Endodermal cell (in vitro differentiated cells): ENCODE measurements around the gene PIP4P1. TPM values are rescaled to one million over a fixed set of nuclear protein-coding genes. Genes with fewer than 3 reads are reported as not detected.

Experiments used
- DNase-seq: peaks from one replicate; pipeline ENCODE4 v3.0.0-alpha.2; 2017
- H3K27ac ChIP-seq: 2 replicates; pipeline ENCODE4 v1.5.1; 2013; ENCODE audit warnings: mild to moderate bottlenecking, low read depth, low read length, moderate library complexity
- H3K27me3 ChIP-seq: 2 replicates; pipeline ENCODE4 v1.6.1; 2013; ENCODE audit warnings: mild to moderate bottlenecking, low read length, moderate library complexity; ENCODE audit not compliant: insufficient read depth, control insufficient read depth, poor library complexity, severe bottlenecking
- H3K36me3 ChIP-seq: 2 replicates; pipeline ENCODE4 v1.7.0; 2013; ENCODE audit warnings: mild to moderate bottlenecking, low read length, moderate library complexity; ENCODE audit not compliant: control insufficient read depth, insufficient read depth
- H3K4me1 ChIP-seq: one replicate; pipeline ENCODE4 v1.7.0; 2013; ENCODE audit warnings: low read length; ENCODE audit not compliant: control insufficient read depth, insufficient read depth
- H3K4me3 ChIP-seq: 2 replicates; pipeline ENCODE4 v1.5.1; 2013; ENCODE audit warnings: mild to moderate bottlenecking, low read length, moderate library complexity
- H3K9ac ChIP-seq: 2 replicates; pipeline ENCODE4 v1.6.1; 2013; ENCODE audit warnings: mild to moderate bottlenecking, low read length, moderate library complexity; ENCODE audit not compliant: poor library complexity, severe bottlenecking; ENCODE audit errors: extremely low read depth
- H3K9me3 ChIP-seq: 2 replicates; pipeline ENCODE4 v1.6.1; 2013; ENCODE audit warnings: mild to moderate bottlenecking, low read length, moderate library complexity; ENCODE audit not compliant: control insufficient read depth
- H3K27ac Mint-ChIP-seq: 2 replicates; pipeline ENCODE4 v1.8.0; 2020; ENCODE audit warnings: mixed read lengths
- H3K27me3 Mint-ChIP-seq: 2 replicates; pipeline ENCODE4 v1.8.0; 2021; ENCODE audit warnings: mild to moderate bottlenecking, mixed read lengths; ENCODE audit not compliant: insufficient read depth
- H3K36me3 Mint-ChIP-seq: 2 replicates; pipeline ENCODE4 v1.8.0; 2020; ENCODE audit warnings: low read depth, mixed read lengths
- H3K4me1 Mint-ChIP-seq: 2 replicates; pipeline ENCODE4 v1.8.0; 2020; ENCODE audit warnings: mixed read lengths
- H3K4me3 Mint-ChIP-seq: 2 replicates; pipeline ENCODE4 v1.8.0; 2020; ENCODE audit warnings: mild to moderate bottlenecking, moderate library complexity, mixed read lengths
- H3K9me3 Mint-ChIP-seq: 2 replicates; pipeline ENCODE4 v1.8.0; 2020; ENCODE audit warnings: mild to moderate bottlenecking, mixed read lengths
- CTCF ChIP-seq: fragments of 200-600 bp; sonication (generic); conservative IDR thresholded peaks from 2 replicates; pipeline ENCODE4 v1.5.0; 2021; ENCODE audit warnings: antibody characterized with exemption, mild to moderate bottlenecking
- WGBS, 2 experiments: methylation state at CpG; one replicate each; pipeline versions ENCODE4 v1.1.5 to v1.1.7; 2013; ENCODE audit warnings: missing lambda C conversion rate in 2 of 2, mixed read lengths in 1 of 2; ENCODE audit not compliant: insufficient coverage in 1 of 2, insufficient read length in 1 of 2; 5-methylcytosine and 5-hydroxymethylcytosine counted together
- total RNA-seq, 2 donors: library from RNA; stranded (reverse); fragmentation: NEBNext Ultra II Directional in 1 of 2; extraction: Animal tissue kit (Norgen Biotek cat#: 25700) in 1 of 2; gene quantifications; 2 replicates in 1 of 2; 3 replicates in 1 of 2; pipeline ENCODE4 v1.2.1, GENCODE V29; 2021

The PIP4P1 gene
- total RNA-seq, 2 donors from 2014 or later = 32.1 to 38.1 TPM

DNA sequence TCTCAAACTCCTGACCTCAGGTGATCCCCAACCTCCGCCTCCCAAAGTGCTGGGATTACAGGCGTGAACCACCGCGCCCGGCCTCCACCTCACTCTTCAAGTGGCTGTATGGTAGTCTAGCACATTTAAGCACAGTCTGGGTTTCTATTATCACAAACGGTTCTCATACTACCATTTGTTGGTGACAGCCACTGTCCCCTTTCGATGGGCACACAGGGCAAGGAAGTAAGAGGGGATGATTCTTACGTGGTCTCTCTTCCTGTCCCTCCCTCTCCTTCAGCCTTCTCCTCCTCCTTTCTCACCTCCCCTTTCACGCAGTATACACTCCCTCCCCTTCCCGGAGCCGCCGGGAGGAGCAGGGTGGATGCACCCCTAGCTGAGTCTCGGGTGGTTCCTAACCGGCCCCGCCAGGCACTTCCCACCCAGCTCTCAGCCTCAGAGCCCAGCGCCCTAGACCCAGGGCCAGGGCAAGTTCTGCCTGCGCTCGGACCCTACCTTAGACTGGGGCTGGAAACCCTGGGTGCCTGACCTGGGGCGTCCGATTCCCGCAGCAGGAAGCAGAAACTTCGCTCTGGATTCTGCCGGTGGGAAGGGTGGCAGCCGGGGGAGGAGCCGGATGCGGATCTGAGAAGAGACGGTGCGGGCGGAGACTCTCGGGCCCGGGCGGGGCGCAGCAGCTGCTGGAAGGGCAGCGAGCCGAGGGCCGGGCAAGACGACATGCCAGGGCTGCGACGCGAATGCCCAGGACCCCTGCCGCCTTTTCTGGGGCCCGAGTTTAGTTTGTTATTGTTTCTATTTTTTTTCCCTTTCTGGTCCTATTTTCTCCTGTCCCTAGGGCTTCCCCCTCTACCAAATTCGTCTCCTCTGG is 48.1 kb downstream of the PIP4P1 start, which contains the start of gene TEP1:
TEP1 (minus strand) TSS at position 626 of the 868 bp plus-strand sequence. CDS start 5,062 bp downstream, outside the sequence.
- Mint-ChIP-seq H3K4me3 (peak within 1 kb of the TSS; percentile 74), H3K27ac (peak within 1 kb of the TSS; percentile 92), H3K36me3 (peaks cover 3% of the 10 kb centered on the region), H3K4me1 (peaks cover 24% of the 10 kb centered on the region), H3K9me3 (no peaks in the 10 kb centered on the region), H3K27me3 (no peaks in the 10 kb centered on the region)
- H3K4me1 ChIP-seq = peaks cover 6% of the 10 kb centered on the region
- H3K27me3 ChIP-seq = no peaks in the 10 kb centered on the region
- no peaks in the 10 kb centered on the region for H3K9me3 ChIP-seq
- no peak within 1 kb of the TSS for H3K27ac ChIP-seq
- 0 to 1% methylated on average over 21 to 42 of the region's 43 CpGs for WGBS, 2 experiments
- H3K4me3 ChIP-seq = peak within 1 kb of the TSS; percentile 98
- peak; percentile 93 for DNase-seq
- H3K36me3 ChIP-seq = peaks cover under 1% of the 10 kb centered on the region
- TF ChIP-seq CTCF = no peak
- H3K9ac ChIP-seq = peak within 1 kb of the TSS; percentile 66

DNA sequence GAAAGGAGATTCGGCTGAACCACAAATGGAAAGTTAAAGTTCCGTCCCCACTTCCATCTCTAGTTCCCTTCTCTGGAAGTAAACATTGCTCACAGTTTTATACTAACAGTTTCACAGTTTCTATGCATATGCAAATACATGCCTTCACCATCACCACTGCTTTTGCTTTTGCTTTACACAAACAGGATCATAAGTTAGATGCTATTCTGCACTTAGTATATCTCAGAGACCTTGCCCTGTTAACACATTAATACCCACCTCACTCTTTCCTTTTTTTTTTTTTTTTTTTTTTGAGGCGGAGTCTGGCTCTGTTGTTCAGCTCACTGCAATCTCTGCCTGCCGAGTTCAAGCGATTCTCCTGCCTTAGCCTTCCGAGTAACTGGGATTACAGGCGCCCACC is 48.8 kb downstream of the PIP4P1 start:
- peaks cover 10% of the 10 kb centered on the region for H3K36me3 Mint-ChIP-seq
- Histone ChIP-seq H3K4me1 (no peaks in the 10 kb centered on the region), H3K27ac (no peak overlapping the region), H3K27me3 (no peaks in the 10 kb centered on the region), H3K36me3 (peaks cover 8% of the 10 kb centered on the region), H3K9me3 (no peaks in the 10 kb centered on the region), H3K9ac (peak overlapping the region; percentile 66), H3K4me3 (peak overlapping the region; percentile 98)
- H3K4me3 Mint-ChIP-seq = peak overlapping the region; percentile 74
- no peak for TF ChIP-seq CTCF
- H3K4me1 Mint-ChIP-seq = peaks cover 17% of the 10 kb centered on the region
- no peaks in the 10 kb centered on the region for H3K27me3 Mint-ChIP-seq
- peak overlapping the region; percentile 92 for H3K27ac Mint-ChIP-seq
- no peaks in the 10 kb centered on the region for H3K9me3 Mint-ChIP-seq
- no peak for DNase-seq
- WGBS, 2 experiments = 14 to 43% methylated on average over 1 to 7 of the region's 7 CpGs

GRCh38 chr14:20409226-20409625 is 52.0 kb downstream of the PIP4P1 start:
- no peaks in the 10 kb centered on the region for H3K9me3 ChIP-seq
- no peaks in the 10 kb centered on the region for H3K9me3 Mint-ChIP-seq
- H3K4me3 Mint-ChIP-seq = no peak overlapping the region
- no peak overlapping the region for H3K9ac ChIP-seq
- H3K27me3 ChIP-seq = no peaks in the 10 kb centered on the region
- no peak for DNase-seq
- H3K27ac Mint-ChIP-seq = no peak overlapping the region
- no peak overlapping the region for H3K27ac ChIP-seq
- H3K36me3 Mint-ChIP-seq = peaks cover 37% of the 10 kb centered on the region
- H3K4me1 ChIP-seq = no peaks in the 10 kb centered on the region
- peaks cover 11% of the 10 kb centered on the region for H3K4me1 Mint-ChIP-seq
- no peak overlapping the region for H3K4me3 ChIP-seq
- H3K27me3 Mint-ChIP-seq = no peaks in the 10 kb centered on the region
- TF ChIP-seq CTCF = no peak
- peaks cover 39% of the 10 kb centered on the region for H3K36me3 ChIP-seq
- 78 to 93% methylated on average over 2 of the region's 2 CpGs for WGBS, 2 experiments

Other genes with a start within 250 kb of the PIP4P1 start
- gene OR11H6, start 237.7 kb downstream of the PIP4P1 start, total RNA-seq = not detected
- gene OR11H7, start 232.5 kb downstream of the PIP4P1 start, total RNA-seq = not detected
- not detected for gene OR11H4, start 222.1 kb downstream of the PIP4P1 start, total RNA-seq
- gene TTC5, start 155.5 kb downstream of the PIP4P1 start, total RNA-seq = 10 to 100 TPM; 20.1 to 20.5 TPM
- 10 to 100 TPM; 96.1 to 99.5 TPM for gene CCNB1IP1, start 128.2 kb downstream of the PIP4P1 start, total RNA-seq
- 10 to 100 TPM; 36.1 to 63.7 TPM for gene PARP2, start 117.8 kb downstream of the PIP4P1 start, total RNA-seq
- gene TEP1, start 47.9 kb downstream of the PIP4P1 start, total RNA-seq = 10 to 100 TPM; 33.8 to 34.0 TPM
- gene KLHL33, start 25.3 kb downstream of the PIP4P1 start, total RNA-seq = under 1 TPM in 1 of 2 donors, not detected in 1; 0.09 TPM
- gene OSGEP, start 6.6 kb downstream of the PIP4P1 start, total RNA-seq = 10 to 100 TPM; 44.3 to 50.7 TPM
- gene APEX1, start 6.2 kb downstream of the PIP4P1 start, total RNA-seq = 100 to 1,000 TPM; 228 to 249 TPM
- gene PNP, start 8.0 kb upstream of the PIP4P1 start, total RNA-seq = 10 to 100 TPM; 52.8 to 59.8 TPM
- gene RNASE10, start 44.1 kb upstream of the PIP4P1 start, total RNA-seq = 1 to 10 TPM in 1 of 2 donors, under 1 TPM in 1; 0.60 to 1.1 TPM
- gene RNASE9, start 99.6 kb upstream of the PIP4P1 start, total RNA-seq = not detected
- not detected for gene RNASE11, start 126.6 kb upstream of the PIP4P1 start, total RNA-seq
- gene RNASE12, start 129.9 kb upstream of the PIP4P1 start, total RNA-seq = not detected
- not detected for gene OR6S1, start 180.3 kb upstream of the PIP4P1 start, total RNA-seq
- 1 to 10 TPM in 1 of 2 donors, under 1 TPM in 1; 0.73 to 1.6 TPM for gene RNASE4, start 223.1 kb upstream of the PIP4P1 start, total RNA-seq
- 1 to 10 TPM; 2.6 to 3.4 TPM for gene ANG, start 227.3 kb upstream of the PIP4P1 start, total RNA-seq